Transverse colon (tissue), 4 donors: ENCODE results near the gene STEAP1B. TPM values are rescaled to one million over a fixed set of nuclear protein-coding genes. Genes with fewer than 3 reads are reported as not detected.

Experiments
- DNase-seq: peaks from one replicate; pipeline ENCODE4 v3.0.0-alpha.2; 2019
- H3K27ac ChIP-seq, 4 donors: fragments of 200-600 bp; sonication (generic); 2 replicates each; pipeline ENCODE4 v1.5.1; 2016 to 2018; ENCODE audit warnings: inconsistent platforms in 4 of 4
- H3K27me3 ChIP-seq: fragments of 200-600 bp; sonication (generic); 2 replicates; pipeline ENCODE4 v1.5.1; 2017; ENCODE audit warnings: inconsistent platforms
- H3K36me3 ChIP-seq, 4 donors: fragments of 200-600 bp; sonication (generic); 2 replicates each; pipeline ENCODE4 v1.5.1; 2017 to 2019; ENCODE audit warnings: inconsistent platforms in 4 of 4
- H3K4me1 ChIP-seq, 4 donors: fragments of 200-600 bp; sonication (generic); 2 replicates each; pipeline ENCODE4 v1.5.1; 2017 to 2020; ENCODE audit warnings: inconsistent platforms in 4 of 4
- H3K4me3 ChIP-seq, 4 donors: fragments of 200-600 bp; sonication (generic); 1 replicate in 1 of 4; 2 replicates in 3 of 4; pipeline versions ENCODE4 v1.5.1 to v1.6.1; 2017 to 2019; ENCODE audit warnings: inconsistent platforms in 4 of 4
- H3K9me3 ChIP-seq, 2 donors: fragments of 200-600 bp; sonication (generic); 2 replicates each; pipeline ENCODE4 v1.5.1; 2017 to 2019; ENCODE audit warnings: inconsistent platforms in 2 of 2
- EP300 ChIP-seq: sonication (generic); formaldehyde crosslinking; IDR thresholded peaks from one replicate; pipeline ENCODE4 v1.6.1; 2017; ENCODE audit warnings: antibody characterized with exemption, low read depth
- POLR2A ChIP-seq: fragments of 450-650 bp; IDR thresholded peaks from one replicate; pipeline ENCODE4 v1.6.1; 2016; ENCODE audit warnings: antibody characterized with exemption, mild to moderate bottlenecking, moderate library complexity
- POLR2AphosphoS5 ChIP-seq, 3 donors: sonication (generic); formaldehyde crosslinking; IDR thresholded peaks; one replicate each; pipeline ENCODE4 v1.6.1; 2016; ENCODE audit warnings: antibody characterized with exemption in 3 of 3
- WGBS, 2 donors: methylation state at CpG; one replicate each; pipeline ENCODE4 v1.1.5; 2018; ENCODE audit warnings: low coverage in 1 of 2; 5-methylcytosine and 5-hydroxymethylcytosine counted together
- in situ Hi-C, 4 donors: fragments of 200-750 bp; cut with MboI; loops; one replicate each; pipeline versions ENCODE4 v1.15.0 to v1.15.1; 2017; ENCODE audit warnings: low sequenced_read_pairs in 3 of 4, low pct_ligation_motif_present in 1 of 4, low pct_unique_long_range_greater_than_20kb in 1 of 4
- intact Hi-C: fragments of 100-400 bp; cut with DNase I; formaldehyde crosslinking; loops from one replicate; pipeline ENCODE4 v1.15.1; 2023; ENCODE audit warnings: low total_unique reads
- total RNA-seq, 4 donors: library from RNA; depleted of rRNA; stranded (reverse); fragments of >200 nt; gene quantifications; one replicate each; pipeline ENCODE4 v1.1.0, GENCODE V29; 2016
- TF ChIP-seq, protein P1 (sequence below), 5 experiments: fragments of 200-600 bp in 3 of 5; fragments of 450-650 bp in 2 of 5; sonication (generic) in 3 of 5; IDR thresholded peaks; 1 replicate in 2 of 5; 2 replicates in 3 of 5; pipeline ENCODE4 v1.5.1; 2016 to 2017; ENCODE audit warnings: antibody characterized with exemption in 5 of 5, inconsistent platforms in 3 of 5, mild to moderate bottlenecking in 2 of 5, moderate library complexity in 1 of 5

STEAP1B gene
- total RNA-seq, 4 donors from 2014 or later, result 0.64 to 3.7 TPM; not detected in 2

DNA sequence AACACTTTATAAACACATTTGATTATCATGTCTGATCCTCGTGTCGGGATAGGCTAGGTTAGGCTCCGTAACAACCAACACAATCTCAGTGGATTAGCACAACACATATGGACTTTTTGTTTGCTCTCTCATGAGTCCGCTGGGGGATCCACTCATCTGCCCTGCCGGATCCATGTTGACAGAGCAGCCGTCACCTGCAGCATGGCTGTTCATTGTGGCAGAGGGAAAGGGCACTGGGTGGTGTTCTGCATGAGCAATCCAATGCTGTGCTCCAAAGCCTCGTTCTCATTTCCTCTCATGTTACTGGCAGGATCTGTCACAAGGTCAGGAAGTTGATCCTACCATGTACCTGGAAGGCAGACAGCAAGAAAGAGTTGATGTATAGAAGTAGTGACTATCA lies 80.5 kb downstream of the STEAP1B start:
- intact Hi-C loops, result no loop called here
- WGBS, 2 donors, result 90 to 100% methylated on average over 3 to 7 of the region's 7 CpGs

DNA sequence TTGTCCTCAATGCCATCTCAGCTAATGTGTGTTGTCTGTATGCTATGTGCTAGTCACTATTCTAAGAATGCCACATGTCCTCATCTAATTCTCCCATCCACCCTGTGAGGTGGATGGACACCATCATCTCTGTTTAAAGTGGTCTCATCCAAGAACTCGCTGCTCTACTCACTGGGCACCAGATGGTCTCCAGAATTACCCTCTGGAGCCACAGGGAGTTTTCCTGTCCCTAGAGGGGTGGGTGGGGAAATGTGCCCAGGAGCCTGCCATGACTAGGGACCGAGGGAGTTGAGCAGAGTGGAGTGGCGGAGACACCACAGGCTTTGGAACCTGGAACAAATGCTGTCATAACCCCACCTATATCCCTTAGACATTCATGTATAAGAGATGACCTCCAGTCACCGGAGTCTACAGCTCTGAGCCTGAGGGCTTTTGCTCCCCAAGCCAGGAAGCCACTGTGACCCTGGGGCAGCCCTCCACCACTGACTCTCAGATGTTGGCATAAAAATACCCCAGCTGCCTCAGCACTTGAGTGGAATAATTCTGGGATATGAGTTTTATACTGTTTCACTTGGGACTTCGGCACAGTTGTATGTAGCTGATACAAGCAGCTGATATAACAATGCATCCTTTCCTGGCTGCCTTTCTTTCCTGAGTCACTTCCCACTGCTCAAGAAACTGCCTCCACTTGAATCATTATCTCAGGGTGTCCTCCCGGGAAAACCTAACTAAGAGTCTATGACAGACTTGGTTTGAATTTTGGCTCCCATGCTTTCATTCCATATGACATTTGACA lies 81.5 kb downstream of the STEAP1B start:
- H3K4me3 ChIP-seq, result no peak overlapping the region
- DNase-seq, result no peak
- in situ Hi-C loops, result no loop called here
- H3K27me3 ChIP-seq, result no peaks in the 10 kb centered on the region
- H3K27ac ChIP-seq, result no peak overlapping the region
- intact Hi-C loops, result no loop called here
- 50 to 78% methylated on average over 1 to 6 of the region's 6 CpGs for WGBS, 2 donors
- no peaks in the 10 kb centered on the region for H3K36me3 ChIP-seq
- no peak for TF ChIP-seq EP300
- TF ChIP-seq POLR2AphosphoS5 (IDR thresholded peaks at IDR 0.05), result no peak
- no peak for TF ChIP-seq POLR2A
- TF ChIP-seq, protein P1, sequence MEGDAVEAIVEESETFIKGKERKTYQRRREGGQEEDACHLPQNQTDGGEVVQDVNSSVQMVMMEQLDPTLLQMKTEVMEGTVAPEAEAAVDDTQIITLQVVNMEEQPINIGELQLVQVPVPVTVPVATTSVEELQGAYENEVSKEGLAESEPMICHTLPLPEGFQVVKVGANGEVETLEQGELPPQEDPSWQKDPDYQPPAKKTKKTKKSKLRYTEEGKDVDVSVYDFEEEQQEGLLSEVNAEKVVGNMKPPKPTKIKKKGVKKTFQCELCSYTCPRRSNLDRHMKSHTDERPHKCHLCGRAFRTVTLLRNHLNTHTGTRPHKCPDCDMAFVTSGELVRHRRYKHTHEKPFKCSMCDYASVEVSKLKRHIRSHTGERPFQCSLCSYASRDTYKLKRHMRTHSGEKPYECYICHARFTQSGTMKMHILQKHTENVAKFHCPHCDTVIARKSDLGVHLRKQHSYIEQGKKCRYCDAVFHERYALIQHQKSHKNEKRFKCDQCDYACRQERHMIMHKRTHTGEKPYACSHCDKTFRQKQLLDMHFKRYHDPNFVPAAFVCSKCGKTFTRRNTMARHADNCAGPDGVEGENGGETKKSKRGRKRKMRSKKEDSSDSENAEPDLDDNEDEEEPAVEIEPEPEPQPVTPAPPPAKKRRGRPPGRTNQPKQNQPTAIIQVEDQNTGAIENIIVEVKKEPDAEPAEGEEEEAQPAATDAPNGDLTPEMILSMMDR (IDR thresholded peaks at IDR 0.05), result no peak
- H3K4me1 ChIP-seq, result no peaks in the 10 kb centered on the region
- no peaks in the 10 kb centered on the region for H3K9me3 ChIP-seq

More for the DNA sequence above, 80.5 kb downstream of the STEAP1B start:
- no peak overlapping the region for H3K27ac ChIP-seq
- H3K27me3 ChIP-seq, result no peaks in the 10 kb centered on the region
- no peaks in the 10 kb centered on the region for H3K36me3 ChIP-seq
- H3K9me3 ChIP-seq, result no peaks in the 10 kb centered on the region
- H3K4me3 ChIP-seq, result no peak overlapping the region
- TF ChIP-seq POLR2AphosphoS5 (IDR thresholded peaks at IDR 0.05), result no peak
- TF ChIP-seq EP300, result no peak
- TF ChIP-seq, protein P1 (IDR thresholded peaks at IDR 0.05), result no peak
- TF ChIP-seq POLR2A, result no peak
- no peaks in the 10 kb centered on the region for H3K4me1 ChIP-seq
- DNase-seq, result no peak
- in situ Hi-C loops, result no loop called here

DNA sequence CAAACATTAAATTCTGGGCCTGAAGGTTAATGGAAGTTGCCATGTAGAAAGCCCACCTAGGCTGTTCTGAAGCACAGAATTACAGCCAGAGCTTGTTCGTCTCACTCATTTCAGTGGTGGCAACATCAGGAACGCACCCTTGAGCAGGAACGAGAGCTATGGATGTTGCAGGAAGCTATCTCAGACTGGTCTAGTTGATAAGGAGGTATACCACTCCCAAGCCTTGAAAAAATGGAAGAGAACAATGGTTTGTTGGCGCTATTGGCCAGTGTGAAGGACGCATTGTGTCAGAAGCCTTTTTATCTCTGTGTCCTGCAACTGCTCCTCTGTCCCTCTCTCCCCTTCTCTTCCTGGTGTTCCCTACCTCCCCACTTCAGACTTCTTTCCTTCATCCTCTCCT lies 82.1 kb downstream of the STEAP1B start:
- H3K36me3 ChIP-seq, result no peaks in the 10 kb centered on the region
- H3K27ac ChIP-seq, result no peak overlapping the region
- no peak for DNase-seq
- intact Hi-C loops, result no loop called here
- no peaks in the 10 kb centered on the region for H3K4me1 ChIP-seq
- 91% methylated on average over 5 of the region's 5 CpGs; no CpG with 5 or more reads in 1 of the 2 donors for WGBS, 2 donors
- in situ Hi-C loops, result no loop called here
- no peak overlapping the region for H3K4me3 ChIP-seq
- no peaks in the 10 kb centered on the region for H3K9me3 ChIP-seq
- H3K27me3 ChIP-seq, result no peaks in the 10 kb centered on the region
- TF ChIP-seq, protein P1 (IDR thresholded peaks at IDR 0.05), result no peak
- TF ChIP-seq POLR2A (no peak), EP300 (no peak), POLR2AphosphoS5 (IDR thresholded peaks at IDR 0.05) (no peak)

DNA sequence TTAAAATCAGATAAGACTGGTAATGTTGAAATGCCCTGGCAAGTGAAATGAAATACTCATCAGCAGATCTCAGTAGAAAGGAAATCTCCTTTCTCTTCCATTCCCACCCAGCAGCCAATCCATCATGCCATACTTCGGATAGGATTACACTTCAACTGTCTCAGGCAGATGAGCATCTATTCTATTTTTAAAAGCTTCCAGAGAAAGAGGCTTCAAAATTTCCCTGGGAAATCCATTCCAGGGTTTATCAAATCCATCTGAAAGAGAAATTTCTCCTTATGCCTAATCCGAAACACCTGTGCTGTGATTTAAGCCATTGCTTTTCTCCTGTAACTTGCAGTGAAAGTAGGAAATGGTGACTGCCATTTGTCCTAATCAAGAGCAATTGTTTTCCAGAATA lies 82.6 kb downstream of the STEAP1B start:
- in situ Hi-C loops (no loop called here), intact Hi-C loops (no loop called here)
- no peak for TF ChIP-seq EP300
- TF ChIP-seq, protein P1 (IDR thresholded peaks at IDR 0.05), result no peak
- no peak for TF ChIP-seq POLR2AphosphoS5 (IDR thresholded peaks at IDR 0.05)
- no peak for TF ChIP-seq POLR2A
- Histone ChIP-seq H3K4me3 (no peak overlapping the region), H3K9me3 (no peaks in the 10 kb centered on the region), H3K36me3 (no peaks in the 10 kb centered on the region), H3K27ac (no peak overlapping the region), H3K27me3 (no peaks in the 10 kb centered on the region), H3K4me1 (no peaks in the 10 kb centered on the region)
- DNase-seq, result no peak
- WGBS, 2 donors, result 81 to 85% methylated on average over 2 of the region's 2 CpGs
